Renal cortex interstitium (tissue), 15 donors: ENCODE data around the gene BDKRB2. TPM values are rescaled to one million over a fixed set of nuclear protein-coding genes. Genes with fewer than 3 reads are reported as not detected.

Experiments used
- DNase-seq, 11 donors: peaks; one replicate each; pipeline ENCODE4 v3.0.0-alpha.2; 2013; ENCODE audit warnings: low read depth in 9 of 11, low spot score in 4 of 11; ENCODE audit errors: extremely low read depth in 1 of 11
- long read RNA-seq, 16 experiments: transcript quantifications; one replicate each; lab custom pipeline, GENCODE V29; 2026
- polyA plus RNA-seq, 3 donors: library from polyadenylated mRNA; unstranded; fragments of 120-200 nt; gene quantifications; one replicate each; pipeline ENCODE4 v1.2.1, GENCODE V29; 2013; ENCODE audit not compliant: insufficient read length in 3 of 3

BDKRB2 gene
- polyA plus RNA-seq, result 1 to 10 TPM; 3.3 to 5.2 (median 3.5) TPM
- long read RNA-seq, donor 1, result 0 reads
- long read RNA-seq, donor 2, full-length matches to known transcripts, result 3 of 3 reads
- long read RNA-seq, donor 2, partial matches to known transcripts, result 0 of 3 reads
- long read RNA-seq, donor 2, other reads (novel, unspliced or antisense), result 0 of 3 reads
- long read RNA-seq, donor 3, full-length matches to known transcripts, result 1 of 1 reads
- long read RNA-seq, donor 3, partial matches to known transcripts, result 0 of 1 reads
- long read RNA-seq, donor 3, other reads (novel, unspliced or antisense), result 0 of 1 reads
- long read RNA-seq, donor 4, result 0 reads
- long read RNA-seq, donor 5, result 0 reads
- long read RNA-seq, donor 6, result 0 reads
- long read RNA-seq, donor 7, result 0 reads
- long read RNA-seq, donor 8, result 0 reads
- long read RNA-seq, donor 9, full-length matches to known transcripts, result 1 of 1 reads
- long read RNA-seq, donor 9, partial matches to known transcripts, result 0 of 1 reads
- long read RNA-seq, donor 9, other reads (novel, unspliced or antisense), result 0 of 1 reads
- long read RNA-seq, donor 10, result 0 reads
- long read RNA-seq, donor 11, result 0 reads
- long read RNA-seq, donor 12, result 0 reads
- long read RNA-seq, donor 13, result 0 reads
- long read RNA-seq, donor 14, full-length matches to known transcripts, result 1 of 1 reads
- long read RNA-seq, donor 14, partial matches to known transcripts, result 0 of 1 reads
- long read RNA-seq, donor 14, other reads (novel, unspliced or antisense), result 0 of 1 reads
- long read RNA-seq, donor 15, result 0 reads
- long read RNA-seq, donor 16, result 0 reads

GRCh38 chr14:96204151-96205058 lies at the start of gene BDKRB2:
TSS of gene BDKRB2 (plus strand) at chr14:96204839. CDS start at chr14:96237108, 32,269 bp downstream.
- peak; percentile 68 to 90 (median 77) for DNase-seq

GRCh38 chr14:96154900-96155299 lies 49.7 kb upstream of the BDKRB2 start:
- DNase-seq, result no peak

- DNase-seq, result no peak
Measured at GRCh38 chr14:96156804-96157760, 47.6 kb upstream of the BDKRB2 start.

- no peak for DNase-seq
Measured at GRCh38 chr14:96158735-96159134, 45.9 kb upstream of the BDKRB2 start.

GRCh38 chr14:96160076-96160912 lies 44.3 kb upstream of the BDKRB2 start:
- no peak for DNase-seq

- no peak for DNase-seq
Measured at GRCh38 chr14:96160913-96161310, 43.7 kb upstream of the BDKRB2 start.

- DNase-seq, result no peak
Measured at GRCh38 chr14:96161636-96162035, 43.0 kb upstream of the BDKRB2 start.

- no peak for DNase-seq
Measured at GRCh38 chr14:96162265-96162664, 42.4 kb upstream of the BDKRB2 start.

- no peak for DNase-seq
Measured at GRCh38 chr14:96162741-96163140, 41.9 kb upstream of the BDKRB2 start.

GRCh38 chr14:96164861-96165490 lies 39.7 kb upstream of the BDKRB2 start:
- no peak for DNase-seq

GRCh38 chr14:96165493-96166436 lies 38.9 kb upstream of the BDKRB2 start:
- DNase-seq, result no peak

GRCh38 chr14:96166461-96167223 lies 38.0 kb upstream of the BDKRB2 start:
- no peak for DNase-seq

- DNase-seq, result no peak
Measured at GRCh38 chr14:96167224-96168148, 37.2 kb upstream of the BDKRB2 start.

- DNase-seq, result no peak
Measured at GRCh38 chr14:96168581-96168980, 36.1 kb upstream of the BDKRB2 start.
